Progenitor cell of endocrine pancreas (in vitro differentiated cells): ENCODE measurements around the gene MAPRE3. TPM values are rescaled to one million over a fixed set of nuclear protein-coding genes. Genes with fewer than 3 reads are reported as not detected.
"Not testable (repeated sequence)": the region's sequence is repeated elsewhere in the genome, so short reads cannot be mapped to it uniquely, and the experiment has no call there.

Experiments
- DNase-seq: peaks from one replicate; pipeline ENCODE4 v3.0.0; 2021; ENCODE audit warnings: low spot score; ENCODE audit not compliant: unreplicated experiment
- H3K27ac Mint-ChIP-seq: 2 replicates; pipeline ENCODE4 v1.8.0; 2021; ENCODE audit warnings: mild to moderate bottlenecking, moderate library complexity, mixed read lengths
- H3K27me3 Mint-ChIP-seq: 2 replicates; pipeline ENCODE4 v1.8.0; 2021; ENCODE audit warnings: mixed read lengths
- H3K36me3 Mint-ChIP-seq: 2 replicates; pipeline ENCODE4 v1.8.0; 2022; ENCODE audit warnings: mixed read lengths; ENCODE audit not compliant: insufficient read depth
- H3K4me1 Mint-ChIP-seq: 2 replicates; pipeline ENCODE4 v1.8.0; 2021; ENCODE audit warnings: low read depth, mixed read lengths
- H3K4me3 Mint-ChIP-seq: 2 replicates; pipeline ENCODE4 v1.8.0; 2021; ENCODE audit warnings: low read depth, mild to moderate bottlenecking, moderate library complexity, mixed read lengths
- H3K9me3 Mint-ChIP-seq: 2 replicates; pipeline ENCODE4 v1.8.0; 2021; ENCODE audit warnings: low read depth, mixed read lengths
- total RNA-seq: library from RNA; stranded (reverse); gene quantifications from 2 replicates; pipeline ENCODE4 v1.2.1, GENCODE V29; 2021
- TF ChIP-seq, protein P1 (sequence below): fragments of 200-600 bp; sonication (generic); IDR thresholded peaks from one replicate; pipeline ENCODE4 v1.5.0; 2021; ENCODE audit warnings: antibody characterized with exemption, mild to moderate bottlenecking; ENCODE audit not compliant: unreplicated experiment

MAPRE3 gene
- total RNA-seq, 1 donor from 2014 or later = 18.6 TPM

DNA sequence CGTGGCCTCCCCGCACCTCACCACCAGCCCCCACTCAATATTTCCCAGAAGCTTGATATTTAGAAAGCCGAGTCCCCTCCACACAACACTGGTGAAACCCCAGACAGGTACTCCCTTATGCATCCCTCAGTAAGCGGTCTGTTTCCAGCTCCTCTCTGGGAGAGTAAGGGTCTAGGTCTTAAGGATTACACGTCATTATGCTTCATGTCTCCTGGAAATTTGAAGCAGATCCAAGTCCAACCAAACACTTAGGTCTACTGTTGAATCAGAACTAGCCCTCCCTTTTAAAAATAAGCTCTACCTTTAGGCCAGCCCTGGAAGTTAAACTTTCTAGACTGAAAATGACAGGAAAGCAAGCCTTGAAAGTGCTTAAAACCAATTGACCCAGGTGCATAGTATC is 102.5 kb downstream of the MAPRE3 start:
- DNase-seq = no peak
- H3K9me3 Mint-ChIP-seq = no peaks in the 10 kb centered on the region
- H3K4me1 Mint-ChIP-seq = peaks cover 12% of the 10 kb centered on the region
- TF ChIP-seq, protein P1, sequence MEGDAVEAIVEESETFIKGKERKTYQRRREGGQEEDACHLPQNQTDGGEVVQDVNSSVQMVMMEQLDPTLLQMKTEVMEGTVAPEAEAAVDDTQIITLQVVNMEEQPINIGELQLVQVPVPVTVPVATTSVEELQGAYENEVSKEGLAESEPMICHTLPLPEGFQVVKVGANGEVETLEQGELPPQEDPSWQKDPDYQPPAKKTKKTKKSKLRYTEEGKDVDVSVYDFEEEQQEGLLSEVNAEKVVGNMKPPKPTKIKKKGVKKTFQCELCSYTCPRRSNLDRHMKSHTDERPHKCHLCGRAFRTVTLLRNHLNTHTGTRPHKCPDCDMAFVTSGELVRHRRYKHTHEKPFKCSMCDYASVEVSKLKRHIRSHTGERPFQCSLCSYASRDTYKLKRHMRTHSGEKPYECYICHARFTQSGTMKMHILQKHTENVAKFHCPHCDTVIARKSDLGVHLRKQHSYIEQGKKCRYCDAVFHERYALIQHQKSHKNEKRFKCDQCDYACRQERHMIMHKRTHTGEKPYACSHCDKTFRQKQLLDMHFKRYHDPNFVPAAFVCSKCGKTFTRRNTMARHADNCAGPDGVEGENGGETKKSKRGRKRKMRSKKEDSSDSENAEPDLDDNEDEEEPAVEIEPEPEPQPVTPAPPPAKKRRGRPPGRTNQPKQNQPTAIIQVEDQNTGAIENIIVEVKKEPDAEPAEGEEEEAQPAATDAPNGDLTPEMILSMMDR = no peak
- H3K36me3 Mint-ChIP-seq = peaks cover 5% of the 10 kb centered on the region
- peak overlapping the region; percentile 18 for H3K27ac Mint-ChIP-seq
- peaks cover 29% of the 10 kb centered on the region for H3K27me3 Mint-ChIP-seq
- H3K4me3 Mint-ChIP-seq = peak overlapping the region; percentile 80

DNA sequence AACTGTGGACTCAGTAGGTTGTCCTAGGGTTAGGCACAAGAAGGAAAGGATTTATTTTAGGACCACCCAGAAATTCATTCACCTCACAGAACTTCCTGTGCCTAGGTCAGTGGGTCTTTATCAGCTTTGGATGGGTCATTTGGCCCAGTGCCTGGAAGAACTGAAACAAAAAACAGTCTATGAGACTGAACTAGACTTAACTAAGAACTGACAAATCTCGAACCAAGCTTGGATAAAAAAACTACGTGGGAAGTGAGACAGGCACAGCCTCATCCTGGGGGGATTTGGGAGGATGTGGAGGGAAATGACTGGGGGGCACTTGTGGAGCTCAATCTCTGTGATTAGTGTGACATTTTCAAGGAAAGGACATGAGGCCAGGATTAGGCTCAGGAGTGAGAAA is 103.3 kb downstream of the MAPRE3 start:
- H3K27me3 Mint-ChIP-seq = peaks cover 30% of the 10 kb centered on the region
- peaks cover 5% of the 10 kb centered on the region for H3K36me3 Mint-ChIP-seq
- no peak overlapping the region for H3K27ac Mint-ChIP-seq
- no peaks in the 10 kb centered on the region for H3K9me3 Mint-ChIP-seq
- DNase-seq = no peak
- TF ChIP-seq, protein P1 = no peak
- no peak overlapping the region for H3K4me3 Mint-ChIP-seq
- peaks cover 12% of the 10 kb centered on the region for H3K4me1 Mint-ChIP-seq

GRCh38 chr2:27074738-27075565 is 104.5 kb downstream of the MAPRE3 start:
- TF ChIP-seq, protein P1 = no peak

GRCh38 chr2:27075566-27075871 is 105.1 kb downstream of the MAPRE3 start:
- H3K27ac Mint-ChIP-seq, H3K4me1 Mint-ChIP-seq, H3K4me3 Mint-ChIP-seq, H3K36me3 Mint-ChIP-seq, H3K9me3 Mint-ChIP-seq, DNase-seq: not testable (repeated sequence)
- H3K27me3 Mint-ChIP-seq = peaks cover 30% of the 10 kb centered on the region

More at GRCh38 chr2:27074738-27075565, 104.5 kb downstream of the MAPRE3 start:
- DNase-seq = no peak
- Mint-ChIP-seq H3K4me1 (peaks cover 10% of the 10 kb centered on the region), H3K36me3 (no peaks in the 10 kb centered on the region), H3K4me3 (no peak overlapping the region), H3K27me3 (peaks cover 30% of the 10 kb centered on the region), H3K27ac (no peak overlapping the region), H3K9me3 (no peaks in the 10 kb centered on the region)

DNA sequence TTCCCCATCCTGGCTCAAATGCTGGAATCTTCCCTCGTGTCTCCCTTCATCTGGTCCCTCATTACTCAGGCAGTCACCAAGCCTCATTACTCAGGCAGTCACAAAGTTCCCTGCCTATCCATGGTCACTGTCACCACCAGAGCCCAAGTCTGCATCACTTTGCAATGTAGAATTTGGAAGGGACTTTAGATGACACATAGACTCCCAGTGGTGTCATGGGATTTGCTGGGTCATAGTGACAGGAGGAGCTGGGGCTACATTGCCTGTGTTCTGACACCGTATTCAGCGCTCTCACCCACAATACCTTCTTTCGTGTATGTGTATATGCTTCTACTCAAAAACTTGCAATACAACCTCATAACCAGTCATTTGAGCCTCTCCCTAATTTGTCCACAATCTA is 105.9 kb downstream of the MAPRE3 start:
- TF ChIP-seq, protein P1 = no peak
- peaks cover 4% of the 10 kb centered on the region for H3K4me1 Mint-ChIP-seq
- DNase-seq = no peak
- H3K9me3 Mint-ChIP-seq = no peaks in the 10 kb centered on the region
- H3K27ac Mint-ChIP-seq = no peak overlapping the region
- H3K36me3 Mint-ChIP-seq = no peaks in the 10 kb centered on the region
- peaks cover 30% of the 10 kb centered on the region for H3K27me3 Mint-ChIP-seq
- no peak overlapping the region for H3K4me3 Mint-ChIP-seq

Other genes starting within 250 kb of the MAPRE3 start
- 19.2 and 19.9 TPM in 2 replicates for gene SLC35F6, start 206.4 kb upstream of the MAPRE3 start, total RNA-seq
- 10.5 and 10.7 TPM in 2 replicates for gene CENPA, start 184.6 kb upstream of the MAPRE3 start, total RNA-seq
- 70.3 and 75.0 TPM in 2 replicates for gene DPYSL5, start 122.5 kb upstream of the MAPRE3 start, total RNA-seq
- gene TMEM214, start 62.3 kb downstream of the MAPRE3 start, total RNA-seq = 54.0 and 55.2 TPM in 2 replicates
- 58.7 and 60.2 TPM in 2 replicates for gene AGBL5, start 81.0 kb downstream of the MAPRE3 start, total RNA-seq
- 245 and 254 TPM in 2 replicates for gene OST4, start 101.0 kb downstream of the MAPRE3 start, total RNA-seq
- gene EMILIN1, start 108.0 kb downstream of the MAPRE3 start, total RNA-seq = 1.1 and 2.5 TPM in 2 replicates
- 4.4 and 5.2 TPM in 2 replicates for gene KHK, start 116.1 kb downstream of the MAPRE3 start, total RNA-seq
- 0.31 and 0.87 TPM in 2 replicates for gene CGREF1, start 148.5 kb downstream of the MAPRE3 start, total RNA-seq
- 0.31 and 0.34 TPM in 2 replicates for gene ABHD1, start 153.2 kb downstream of the MAPRE3 start, total RNA-seq
- gene PREB, start 164.0 kb downstream of the MAPRE3 start, total RNA-seq = 46.9 and 49.7 TPM in 2 replicates
- gene PRR30, start 168.8 kb downstream of the MAPRE3 start, total RNA-seq = not detected in 2 replicates
- not detected in 2 replicates for gene TCF23, start 178.4 kb downstream of the MAPRE3 start, total RNA-seq
- gene ATRAID, start 241.4 kb downstream of the MAPRE3 start, total RNA-seq = 96.4 and 107 TPM in 2 replicates
- 66.7 and 70.8 TPM in 2 replicates for gene SLC5A6, start 241.6 kb downstream of the MAPRE3 start, total RNA-seq
- 59.3 and 59.7 TPM in 2 replicates for gene CAD, start 246.7 kb downstream of the MAPRE3 start, total RNA-seq